Prostate gland (tissue), 2 donors: Measurements from ENCODE around the gene EEFSEC. TPM values are rescaled to one million over a fixed set of nuclear protein-coding genes. Genes with fewer than 3 reads are reported as not detected.

Source experiments
- DNase-seq: peaks from one replicate; pipeline ENCODE4 v3.0.0-alpha.2; 2019; ENCODE audit warnings: low spot score
- H3K27ac ChIP-seq, 2 donors: fragments of 200-600 bp; sonication (generic); 2 replicates each; pipeline ENCODE4 v1.5.1; 2017 to 2019
- H3K27me3 ChIP-seq: fragments of 200-600 bp; sonication (generic); replicated peaks from 2 replicates; pipeline ENCODE4 v1.5.1; 2019; ENCODE audit not compliant: insufficient read depth
- H3K36me3 ChIP-seq, 2 donors: fragments of 200-600 bp; sonication (generic); 1 replicate in 1 of 2; 2 replicates in 1 of 2; pipeline versions ENCODE4 v1.5.1 to v1.8.1; 2017 to 2019
- H3K4me1 ChIP-seq: fragments of 200-600 bp; sonication (generic); replicated peaks from 2 replicates; pipeline ENCODE4 v1.5.1; 2019
- H3K4me3 ChIP-seq, 2 donors: fragments of 200-600 bp; sonication (generic); 2 replicates each; pipeline ENCODE4 v1.5.1; 2017 to 2019
- H3K9me3 ChIP-seq: fragments of 200-600 bp; sonication (generic); 2 replicates; pipeline ENCODE4 v1.5.1; 2017
- POLR2A ChIP-seq: fragments of 450-650 bp; IDR thresholded peaks from one replicate; pipeline ENCODE4 v1.6.1; 2016; ENCODE audit warnings: antibody characterized with exemption, mild to moderate bottlenecking
- POLR2AphosphoS5 ChIP-seq: sonication (generic); formaldehyde crosslinking; IDR thresholded peaks from one replicate; pipeline ENCODE4 v1.6.1; 2017; ENCODE audit warnings: antibody characterized with exemption
- WGBS: methylation state at CpG from one replicate; pipeline ENCODE4 v1.1.5; 2018; 5-methylcytosine and 5-hydroxymethylcytosine counted together
- intact Hi-C: fragments of 100-400 bp; cut with DNase I; formaldehyde crosslinking; loops from one replicate; pipeline ENCODE4 v1.14.2; 2022
- total RNA-seq, 2 donors: library from RNA; depleted of rRNA; stranded (reverse); fragments of >200 nt; gene quantifications; one replicate each; pipeline ENCODE4 v1.1.0, GENCODE V29; 2016
- TF ChIP-seq, protein P1 (sequence below), 4 experiments: fragments of 200-600 bp in 2 of 4; fragments of 450-650 bp in 2 of 4; sonication (generic) in 2 of 4; IDR thresholded peaks; 1 replicate in 3 of 4; 2 replicates in 1 of 4; pipeline ENCODE4 v1.5.1; 2016 to 2019; ENCODE audit warnings: antibody characterized with exemption in 4 of 4, mild to moderate bottlenecking in 2 of 4, moderate library complexity in 2 of 4

EEFSEC gene
- total RNA-seq, 2 donors from 2014 or later: 24.7 to 26.1 TPM

DNA sequence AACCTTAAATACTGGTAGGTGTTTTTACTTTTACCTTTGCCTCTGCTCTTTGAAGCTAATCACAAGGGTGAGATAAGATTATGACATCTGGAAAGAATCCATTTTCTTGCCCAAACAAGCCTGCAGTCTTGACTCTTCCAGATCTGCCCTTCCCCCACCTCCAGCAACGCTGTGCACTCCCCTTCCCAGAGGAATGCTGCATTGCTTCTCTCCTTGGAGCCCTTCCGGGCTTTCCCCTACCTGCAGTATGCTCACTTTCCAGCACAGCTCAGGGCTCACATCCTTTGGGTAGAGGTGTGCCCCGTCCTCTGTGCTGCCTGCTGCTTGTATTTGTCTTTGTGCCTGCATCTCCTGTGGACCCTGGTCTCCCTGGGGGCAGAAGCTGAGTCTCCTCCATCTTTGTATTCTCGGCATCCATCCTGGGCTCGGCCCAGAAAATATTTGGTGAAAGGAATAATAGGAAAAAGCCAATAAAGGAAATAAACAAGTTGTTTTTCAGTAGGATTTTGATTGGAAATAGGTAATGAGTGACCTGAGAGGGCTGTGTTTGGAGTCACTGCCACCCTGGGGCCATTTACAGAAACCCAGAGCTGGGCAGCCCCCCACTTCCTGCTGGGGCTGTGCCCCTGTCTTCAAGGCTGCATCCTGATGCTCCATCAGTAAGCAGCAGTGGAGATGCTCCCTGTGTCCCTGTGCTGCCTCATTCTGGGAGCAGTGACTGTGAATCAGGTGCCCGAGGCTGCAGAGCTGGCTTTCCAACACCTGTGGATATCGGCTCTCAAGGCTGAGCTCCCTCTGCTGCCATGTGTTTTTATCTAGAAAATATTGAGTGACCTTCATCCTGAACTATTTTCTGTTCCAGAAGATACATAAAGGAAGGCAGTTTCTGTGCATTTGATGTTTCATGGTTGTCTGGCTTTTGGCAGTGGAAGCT lies 117.5 kb downstream of the EEFSEC start:
- intact Hi-C loops: no loop called here
- TF ChIP-seq, protein P1, sequence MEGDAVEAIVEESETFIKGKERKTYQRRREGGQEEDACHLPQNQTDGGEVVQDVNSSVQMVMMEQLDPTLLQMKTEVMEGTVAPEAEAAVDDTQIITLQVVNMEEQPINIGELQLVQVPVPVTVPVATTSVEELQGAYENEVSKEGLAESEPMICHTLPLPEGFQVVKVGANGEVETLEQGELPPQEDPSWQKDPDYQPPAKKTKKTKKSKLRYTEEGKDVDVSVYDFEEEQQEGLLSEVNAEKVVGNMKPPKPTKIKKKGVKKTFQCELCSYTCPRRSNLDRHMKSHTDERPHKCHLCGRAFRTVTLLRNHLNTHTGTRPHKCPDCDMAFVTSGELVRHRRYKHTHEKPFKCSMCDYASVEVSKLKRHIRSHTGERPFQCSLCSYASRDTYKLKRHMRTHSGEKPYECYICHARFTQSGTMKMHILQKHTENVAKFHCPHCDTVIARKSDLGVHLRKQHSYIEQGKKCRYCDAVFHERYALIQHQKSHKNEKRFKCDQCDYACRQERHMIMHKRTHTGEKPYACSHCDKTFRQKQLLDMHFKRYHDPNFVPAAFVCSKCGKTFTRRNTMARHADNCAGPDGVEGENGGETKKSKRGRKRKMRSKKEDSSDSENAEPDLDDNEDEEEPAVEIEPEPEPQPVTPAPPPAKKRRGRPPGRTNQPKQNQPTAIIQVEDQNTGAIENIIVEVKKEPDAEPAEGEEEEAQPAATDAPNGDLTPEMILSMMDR (IDR thresholded peaks at IDR 0.05): no peak
- Histone ChIP-seq H3K27me3 (no peaks in the 10 kb centered on the region), H3K4me3 (no peak overlapping the region), H3K9me3 (no peaks in the 10 kb centered on the region), H3K27ac (no peak overlapping the region), H3K36me3 (no peaks in the 10 kb centered on the region), H3K4me1 (no peaks in the 10 kb centered on the region)
- 80% methylated on average over 7 of the region's 7 CpGs for WGBS
- no peak for DNase-seq

- intact Hi-C loops: no loop called here
- TF ChIP-seq POLR2A (no peak), POLR2AphosphoS5 (no peak)
- TF ChIP-seq, protein P1 (IDR thresholded peaks at IDR 0.05): no peak
- H3K36me3 ChIP-seq: no peaks in the 10 kb centered on the region
These were observed 118.5 kb downstream of the EEFSEC start for GRCh38 chr3:128271536-128272332.

GRCh38 chr3:128273109-128273840 lies 120.0 kb downstream of the EEFSEC start:
- H3K4me1 ChIP-seq: no peaks in the 10 kb centered on the region
- H3K4me3 ChIP-seq: no peak overlapping the region
- WGBS: 79% methylated on average over 4 of the region's 5 CpGs
- no peak for DNase-seq
- intact Hi-C loops: no loop called here
- H3K27me3 ChIP-seq: no peaks in the 10 kb centered on the region
- H3K36me3 ChIP-seq: no peaks in the 10 kb centered on the region
- no peak overlapping the region for H3K27ac ChIP-seq
- no peaks in the 10 kb centered on the region for H3K9me3 ChIP-seq
- TF ChIP-seq POLR2A: no peak
- TF ChIP-seq, protein P1 (IDR thresholded peaks at IDR 0.05): no peak
- TF ChIP-seq POLR2AphosphoS5: no peak

More at GRCh38 chr3:128271536-128272332, 118.5 kb downstream of the EEFSEC start:
- H3K9me3 ChIP-seq: no peaks in the 10 kb centered on the region
- WGBS: 89% methylated on average over 11 of the region's 11 CpGs
- DNase-seq: no peak
- no peak overlapping the region for H3K27ac ChIP-seq
- H3K4me1 ChIP-seq: no peaks in the 10 kb centered on the region
- H3K27me3 ChIP-seq: no peaks in the 10 kb centered on the region
- H3K4me3 ChIP-seq: no peak overlapping the region

GRCh38 chr3:128273841-128274573 lies 120.7 kb downstream of the EEFSEC start:
- 89% methylated on average over 11 of the region's 11 CpGs for WGBS
- TF ChIP-seq POLR2AphosphoS5: no peak
- no peak for TF ChIP-seq POLR2A
- TF ChIP-seq, protein P1 (IDR thresholded peaks at IDR 0.05): no peak
- no peaks in the 10 kb centered on the region for H3K9me3 ChIP-seq
- H3K27me3 ChIP-seq: no peaks in the 10 kb centered on the region
- no peak overlapping the region for H3K27ac ChIP-seq
- no peak for DNase-seq
- intact Hi-C loops: no loop called here
- H3K4me3 ChIP-seq: no peak overlapping the region
- H3K4me1 ChIP-seq: no peaks in the 10 kb centered on the region
- H3K36me3 ChIP-seq: no peaks in the 10 kb centered on the region
